ENCODE data around the gene MGP.

DNA sequence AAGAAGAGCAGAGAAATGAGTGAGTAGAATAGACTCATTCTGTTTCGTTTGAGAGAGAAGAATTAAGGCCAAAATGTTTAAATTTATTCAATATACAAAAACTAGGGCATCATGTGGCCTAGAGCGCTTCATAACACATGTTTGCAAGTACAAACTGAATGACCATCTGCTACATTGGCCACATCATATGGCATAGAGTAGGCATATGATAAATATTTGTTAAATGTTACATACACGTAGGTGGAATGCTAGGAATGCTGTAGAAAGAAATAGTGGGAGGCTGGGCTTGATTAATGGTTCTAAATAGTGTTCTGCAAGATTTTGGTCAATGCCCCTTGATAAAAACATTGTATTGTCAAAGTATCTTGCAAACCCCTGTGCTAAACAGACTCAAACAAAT lies 10.8 kb downstream of the MGP start:
- TF ChIP-seq, protein P1, sequence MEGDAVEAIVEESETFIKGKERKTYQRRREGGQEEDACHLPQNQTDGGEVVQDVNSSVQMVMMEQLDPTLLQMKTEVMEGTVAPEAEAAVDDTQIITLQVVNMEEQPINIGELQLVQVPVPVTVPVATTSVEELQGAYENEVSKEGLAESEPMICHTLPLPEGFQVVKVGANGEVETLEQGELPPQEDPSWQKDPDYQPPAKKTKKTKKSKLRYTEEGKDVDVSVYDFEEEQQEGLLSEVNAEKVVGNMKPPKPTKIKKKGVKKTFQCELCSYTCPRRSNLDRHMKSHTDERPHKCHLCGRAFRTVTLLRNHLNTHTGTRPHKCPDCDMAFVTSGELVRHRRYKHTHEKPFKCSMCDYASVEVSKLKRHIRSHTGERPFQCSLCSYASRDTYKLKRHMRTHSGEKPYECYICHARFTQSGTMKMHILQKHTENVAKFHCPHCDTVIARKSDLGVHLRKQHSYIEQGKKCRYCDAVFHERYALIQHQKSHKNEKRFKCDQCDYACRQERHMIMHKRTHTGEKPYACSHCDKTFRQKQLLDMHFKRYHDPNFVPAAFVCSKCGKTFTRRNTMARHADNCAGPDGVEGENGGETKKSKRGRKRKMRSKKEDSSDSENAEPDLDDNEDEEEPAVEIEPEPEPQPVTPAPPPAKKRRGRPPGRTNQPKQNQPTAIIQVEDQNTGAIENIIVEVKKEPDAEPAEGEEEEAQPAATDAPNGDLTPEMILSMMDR (IDR thresholded peaks at IDR 0.05; ENCODE audit: low read depth, low read length), result no peak
- TF ChIP-seq MYC (IDR thresholded peaks at IDR 0.05; ENCODE audit: low read depth, low read length), result no peak
